RCC 7860 (cell line): ENCODE data around the gene SBDS.
"Not testable (repeated sequence)": the region's sequence is repeated elsewhere in the genome, so short reads cannot be mapped to it uniquely, and the experiment has no call there.

ENCODE experiments used
- DNase-seq: peaks from one replicate; pipeline ENCODE4 v3.0.0-alpha.2; 2015; ENCODE audit warnings: low spot score
- FAIRE-seq: peaks from 2 replicates; lab custom pipeline; 2012; peaks lifted over from hg19 to GRCh38; lab: Jason Lieb, UNC

SBDS gene

GRCh38 chr7:66995050-66995776, at the start of gene SBDS:
SBDS (minus strand) TSS chr7:66995586; CDS start chr7:66995417, 169 bp downstream.
- DNase-seq = peak; percentile 99
- FAIRE-seq = peak; percentile 95

GRCh38 chr7:67043559-67043930, 48.2 kb upstream of the SBDS start:
- not testable (repeated sequence) for FAIRE-seq, DNase-seq

- DNase-seq = peak; percentile 46
- FAIRE-seq = peak; percentile 63
These were observed 47.6 kb upstream of the SBDS start for GRCh38 chr7:67042781-67043558.

- not testable (repeated sequence) for DNase-seq
- peak; percentile 93 for FAIRE-seq
These were observed 45.4 kb upstream of the SBDS start for GRCh38 chr7:67040832-67041231.

GRCh38 chr7:67036432-67037395, 41.3 kb upstream of the SBDS start:
- not testable (repeated sequence) for DNase-seq, FAIRE-seq

- DNase-seq (no peak), FAIRE-seq (no peak)
These were observed 37.9 kb upstream of the SBDS start for GRCh38 chr7:67033251-67033650.

GRCh38 chr7:67031685-67032084, 36.3 kb upstream of the SBDS start:
- not testable (repeated sequence) for FAIRE-seq

GRCh38 chr7:67025459-67025858, 30.1 kb upstream of the SBDS start:
- peak; percentile 53 for DNase-seq
- FAIRE-seq = peak; percentile 67

More at GRCh38 chr7:67031685-67032084, 36.3 kb upstream of the SBDS start:
- DNase-seq = not testable (repeated sequence)

- FAIRE-seq = no peak
These were observed 27.1 kb upstream of the SBDS start for GRCh38 chr7:67022511-67022910.

GRCh38 chr7:67021260-67021659, 25.9 kb upstream of the SBDS start:
- no peak for DNase-seq

More at GRCh38 chr7:67022511-67022910, 27.1 kb upstream of the SBDS start:
- DNase-seq = no peak

GRCh38 chr7:67019562-67020390, 24.4 kb upstream of the SBDS start:
- FAIRE-seq = no peak
- DNase-seq = peak; percentile 43

More at GRCh38 chr7:67021260-67021659, 25.9 kb upstream of the SBDS start:
- no peak for FAIRE-seq

- no peak for FAIRE-seq
- DNase-seq = no peak
These were observed 23.6 kb upstream of the SBDS start for GRCh38 chr7:67018940-67019339.

- not testable (repeated sequence) for FAIRE-seq
These were observed 22.6 kb upstream of the SBDS start for GRCh38 chr7:67017971-67018370.

GRCh38 chr7:67014076-67014622, 18.8 kb upstream of the SBDS start:
- not testable (repeated sequence) for DNase-seq, FAIRE-seq

More at GRCh38 chr7:67017971-67018370, 22.6 kb upstream of the SBDS start:
- not testable (repeated sequence) for DNase-seq

- FAIRE-seq, DNase-seq: not testable (repeated sequence)
These were observed 14.3 kb upstream of the SBDS start for GRCh38 chr7:67009677-67010076.

- DNase-seq (no peak), FAIRE-seq (no peak)
These were observed 12.9 kb upstream of the SBDS start for GRCh38 chr7:67008260-67008659.

GRCh38 chr7:67006965-67007364, 11.6 kb upstream of the SBDS start:
- no peak for DNase-seq
- no peak for FAIRE-seq

- FAIRE-seq, DNase-seq: not testable (repeated sequence)
These were observed 8.8 kb upstream of the SBDS start for GRCh38 chr7:67004145-67004544.

- FAIRE-seq (peak; percentile 88), DNase-seq (peak; percentile 31)
These were observed 5.3 kb upstream of the SBDS start for GRCh38 chr7:67000601-67001258.
